Endothelial cell of umbilical vein (primary cell): ENCODE measurements around the gene CORO7.

Experiments used
- CTCF ChIP-seq, 2 donors: IDR thresholded peaks; 1 replicate in 1 of 2; 2 replicates in 1 of 2; pipeline ENCODE4 v1.5.1; 2011; ENCODE audit warnings: low read length in 2 of 2, mild to moderate bottlenecking in 2 of 2, moderate library complexity in 2 of 2, control low read depth in 1 of 2, inconsistent platforms in 1 of 2, low read depth in 1 of 2; ENCODE audit not compliant: insufficient read depth in 1 of 2; ENCODE audit errors: extremely low read depth in 1 of 2
- EZH2 ChIP-seq: IDR thresholded peaks from 2 replicates; pipeline ENCODE4 v1.6.1; 2012; ENCODE audit warnings: borderline replicate concordance, low read depth, mild to moderate bottlenecking, moderate library complexity, low read length, inconsistent platforms; ENCODE audit not compliant: severe bottlenecking
- FOS ChIP-seq: IDR thresholded peaks from 2 replicates; pipeline ENCODE4 v1.6.1; 2011; ENCODE audit warnings: mild to moderate bottlenecking, low read length, moderate library complexity, borderline replicate concordance; ENCODE audit not compliant: insufficient read depth
- GATA2 ChIP-seq: IDR thresholded peaks from 2 replicates; pipeline ENCODE4 v1.7.0; 2011; ENCODE audit warnings: low read depth, mild to moderate bottlenecking, moderate library complexity, mixed read lengths, low read length; ENCODE audit not compliant: insufficient read length, insufficient read depth
- MAX ChIP-seq: IDR thresholded peaks from 2 replicates; pipeline ENCODE4 v1.6.1; 2011; ENCODE audit not compliant: insufficient read depth, insufficient read length
- POLR2A ChIP-seq: IDR thresholded peaks from 2 replicates; pipeline ENCODE4 v1.6.1; 2012; ENCODE audit warnings: low read depth, mild to moderate bottlenecking, control low read depth, low read length
- POLR2AphosphoS5 ChIP-seq: IDR thresholded peaks from 2 replicates; pipeline ENCODE4 v1.6.1; 2012; ENCODE audit warnings: low read depth, mild to moderate bottlenecking, control low read depth, low read length, moderate library complexity; ENCODE audit not compliant: insufficient read depth

- TF ChIP-seq CTCF (IDR thresholded peaks at IDR 0.05; ENCODE audit: extremely low read depth in 1 of 2, insufficient read depth in 1 of 2, low read depth in 1 of 2, low read length in 2 of 2) (no peak), EZH2 (no peak), GATA2 (no peak), POLR2A (no peak), MAX (no peak), FOS (no peak), POLR2AphosphoS5 (no peak)
Measured at GRCh38 chr16:4437366-4437765, 21.0 kb upstream of the CORO7 start.
